Esophagus (tissue), 2 donors: ENCODE measurements around the gene CLIP2. TPM values are rescaled to one million over a fixed set of nuclear protein-coding genes. Genes with fewer than 3 reads are reported as not detected.
"Not testable (repeated sequence)": the region's sequence is repeated elsewhere in the genome, so short reads cannot be mapped to it uniquely, and the experiment has no call there.

Experiments
- H3K27ac ChIP-seq, 2 donors: one replicate each; pipeline ENCODE4 v1.5.1; 2013; ENCODE audit warnings: low read depth in 2 of 2, mild to moderate bottlenecking in 2 of 2, inconsistent platforms in 1 of 2, low read length in 1 of 2, moderate library complexity in 1 of 2
- H3K27me3 ChIP-seq, 2 donors: one replicate each; pipeline ENCODE4 v1.6.1; 2013; ENCODE audit warnings: low read length in 2 of 2, control low read depth in 1 of 2, mild to moderate bottlenecking in 1 of 2; ENCODE audit not compliant: insufficient read depth in 2 of 2, control insufficient read depth in 1 of 2
- H3K36me3 ChIP-seq, 2 donors: one replicate each; pipeline ENCODE4 v1.6.1; 2013; ENCODE audit warnings: low read length in 1 of 2; ENCODE audit not compliant: control insufficient read depth in 2 of 2, insufficient read depth in 2 of 2
- H3K4me1 ChIP-seq, 2 donors: one replicate each; pipeline ENCODE4 v1.6.1; 2013; ENCODE audit warnings: low read length in 1 of 2; ENCODE audit not compliant: control insufficient read depth in 2 of 2, insufficient read depth in 2 of 2
- H3K4me3 ChIP-seq, 2 donors: one replicate each; pipeline ENCODE4 v1.5.1; 2013; ENCODE audit warnings: low read length in 2 of 2, mild to moderate bottlenecking in 2 of 2, low read depth in 1 of 2, moderate library complexity in 1 of 2
- H3K9me3 ChIP-seq, 2 donors: one replicate each; pipeline ENCODE4 v1.6.1; 2013; ENCODE audit warnings: mild to moderate bottlenecking in 2 of 2, low read depth in 1 of 2, low read length in 1 of 2, moderate library complexity in 1 of 2; ENCODE audit not compliant: control insufficient read depth in 2 of 2, insufficient read depth in 1 of 2
- WGBS, 2 donors: extraction: QIAGEN DNeasy Blood & Tissue Kit; methylation state at CpG; one replicate each; pipeline ENCODE4 v1.1.7; 2013; 5-methylcytosine and 5-hydroxymethylcytosine counted together
- polyA plus RNA-seq, 2 donors: library from polyadenylated mRNA; stranded (reverse); fragments of 200-250 nt; gene quantifications; one replicate each; pipeline ENCODE4 v1.2.3, GENCODE V29; 2013
- donor health status: healthy with polysubstance abuse.
- donor health status: Bipolar disorder and iron deficiency.

The CLIP2 gene
- polyA plus RNA-seq, 2 donors: 5.5 to 6.3 TPM

- H3K4me3 ChIP-seq: no peak overlapping the region
- no peaks in the 10 kb centered on the region for H3K9me3 ChIP-seq
- peaks cover 0 to 4% of the 10 kb centered on the region in 2 donors for H3K4me1 ChIP-seq
- H3K36me3 ChIP-seq: no peaks in the 10 kb centered on the region
- H3K27me3 ChIP-seq: no peaks in the 10 kb centered on the region
- 24% methylated on average over 16 of the region's 16 CpGs for WGBS, 2 donors
- H3K27ac ChIP-seq: no peak overlapping the region
Observed at GRCh38 chr7:74417419-74417971, 128.3 kb downstream of the CLIP2 start.

- peaks cover 0 to 4% of the 10 kb centered on the region in 2 donors for H3K4me1 ChIP-seq
- no peak overlapping the region for H3K4me3 ChIP-seq
- H3K27me3 ChIP-seq: no peaks in the 10 kb centered on the region
- H3K9me3 ChIP-seq: no peaks in the 10 kb centered on the region
- no peak overlapping the region for H3K27ac ChIP-seq
- H3K36me3 ChIP-seq: no peaks in the 10 kb centered on the region
- WGBS, 2 donors: 71 to 81% methylated on average over 8 of the region's 8 CpGs
Observed at GRCh38 chr7:74418076-74418475, 128.9 kb downstream of the CLIP2 start.

DNA sequence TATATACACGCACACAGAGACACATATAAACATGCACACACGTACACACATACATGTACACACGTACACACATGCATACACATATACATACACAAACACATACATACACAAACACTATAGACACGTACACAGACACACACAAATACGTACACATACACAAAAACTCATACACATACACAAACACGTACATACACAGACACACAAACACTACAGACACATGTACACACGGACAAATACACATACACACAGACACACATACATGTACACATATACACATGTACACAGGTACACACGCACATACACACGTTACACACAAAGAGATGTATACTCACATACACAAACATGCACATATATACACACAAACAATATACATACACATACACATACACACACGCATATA, 129.3 kb downstream of the CLIP2 start:
- Histone ChIP-seq H3K9me3 (no peaks in the 10 kb centered on the region), H3K27ac (no peak overlapping the region), H3K27me3 (no peaks in the 10 kb centered on the region), H3K4me3 (no peak overlapping the region), H3K36me3 (no peaks in the 10 kb centered on the region), H3K4me1 (peaks cover 0 to 4% of the 10 kb centered on the region in 2 donors)
- 81 to 82% methylated on average over 10 of the region's 10 CpGs for WGBS, 2 donors

- H3K4me1 ChIP-seq, H3K27me3 ChIP-seq, H3K27ac ChIP-seq, H3K4me3 ChIP-seq, H3K9me3 ChIP-seq, H3K36me3 ChIP-seq: not testable (repeated sequence)
- 50 to 58% methylated on average over 4 of the region's 4 CpGs for WGBS, 2 donors
Observed at GRCh38 chr7:74419232-74419631, 130.0 kb downstream of the CLIP2 start.

- H3K4me1 ChIP-seq: peaks cover 0 to 4% of the 10 kb centered on the region in 2 donors
- no peak overlapping the region for H3K27ac ChIP-seq
- no peak overlapping the region for H3K4me3 ChIP-seq
- H3K9me3 ChIP-seq: no peaks in the 10 kb centered on the region
- H3K27me3 ChIP-seq: no peaks in the 10 kb centered on the region
- WGBS, 2 donors: 88 to 93% methylated on average over 4 of the region's 4 CpGs
- no peaks in the 10 kb centered on the region for H3K36me3 ChIP-seq
Observed at GRCh38 chr7:74420006-74420405, 130.8 kb downstream of the CLIP2 start.

GRCh38 chr7:74424291-74424880, 135.2 kb downstream of the CLIP2 start:
- Histone ChIP-seq H3K4me1 (no peaks in the 10 kb centered on the region), H3K36me3 (no peaks in the 10 kb centered on the region), H3K27ac (no peak overlapping the region), H3K27me3 (no peaks in the 10 kb centered on the region), H3K9me3 (no peaks in the 10 kb centered on the region), H3K4me3 (no peak overlapping the region)
- 87 to 91% methylated on average over 10 of the region's 10 CpGs for WGBS, 2 donors

DNA sequence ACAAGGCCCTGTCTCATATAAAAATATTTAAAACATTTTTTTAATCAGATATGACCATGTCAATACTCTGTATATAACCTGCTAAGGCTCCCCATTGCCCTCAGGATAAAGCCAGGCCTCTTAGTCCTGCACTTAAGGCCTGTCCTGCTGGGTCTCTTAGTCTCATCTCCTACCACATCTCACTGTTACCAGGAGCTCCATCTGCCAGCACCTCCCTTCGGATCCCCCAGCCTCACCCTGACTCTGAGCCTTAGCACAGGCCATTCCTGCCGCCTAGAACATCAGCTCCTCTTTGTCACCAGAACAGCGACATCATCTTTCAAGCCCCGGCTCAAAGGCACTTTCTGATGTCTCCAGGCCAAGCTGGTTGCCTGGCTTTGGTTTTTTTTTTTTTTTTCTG, 138.8 kb downstream of the CLIP2 start:
- H3K4me3 ChIP-seq: no peak overlapping the region
- H3K27ac ChIP-seq: no peak overlapping the region
- H3K36me3 ChIP-seq: no peaks in the 10 kb centered on the region
- no peaks in the 10 kb centered on the region for H3K4me1 ChIP-seq
- no peaks in the 10 kb centered on the region for H3K9me3 ChIP-seq
- H3K27me3 ChIP-seq: no peaks in the 10 kb centered on the region
- WGBS, 2 donors: 86 to 91% methylated on average over 4 of the region's 4 CpGs

- H3K4me3 ChIP-seq: no peak overlapping the region
- no peaks in the 10 kb centered on the region for H3K4me1 ChIP-seq
- 66 to 72% methylated on average over 17 of the region's 17 CpGs for WGBS, 2 donors
- no peak overlapping the region for H3K27ac ChIP-seq
- no peaks in the 10 kb centered on the region for H3K9me3 ChIP-seq
- H3K36me3 ChIP-seq: no peaks in the 10 kb centered on the region
- no peaks in the 10 kb centered on the region for H3K27me3 ChIP-seq
Observed at GRCh38 chr7:74429153-74429747, 140.0 kb downstream of the CLIP2 start.

- H3K4me1 ChIP-seq, H3K27me3 ChIP-seq, H3K9me3 ChIP-seq, H3K36me3 ChIP-seq, H3K27ac ChIP-seq, H3K4me3 ChIP-seq: not testable (repeated sequence)
- WGBS, 2 donors: 61 to 72% methylated on average over 9 of the region's 9 CpGs
Observed at GRCh38 chr7:74430409-74430808, 141.2 kb downstream of the CLIP2 start.

- 64 to 72% methylated on average over 12 of the region's 12 CpGs for WGBS, 2 donors
- H3K4me3 ChIP-seq: no peak overlapping the region
- no peak overlapping the region for H3K27ac ChIP-seq
- no peaks in the 10 kb centered on the region for H3K4me1 ChIP-seq
- H3K27me3 ChIP-seq: no peaks in the 10 kb centered on the region
- no peaks in the 10 kb centered on the region for H3K9me3 ChIP-seq
- no peaks in the 10 kb centered on the region for H3K36me3 ChIP-seq
Observed at GRCh38 chr7:74430961-74431466, 141.8 kb downstream of the CLIP2 start.
